GM18873 (cell line): ENCODE data around the gene ZMYND15.
"Not testable (repeated sequence)": the region's sequence is repeated elsewhere in the genome, so short reads cannot be mapped to it uniquely, and the experiment has no call there.

Experiments used
- ATAC-seq: cut with Tn5 transposase; IDR thresholded peaks from one replicate; pipeline ENCODE4 v1.9.1; 2021; ENCODE audit warnings: mild to moderate bottlenecking, moderate library complexity, moderate number of reproducible peaks; ENCODE audit not compliant: unreplicated experiment, low FRiP score

ZMYND15 gene

GRCh38 chr17:4739122-4740024, at the start of gene ZMYND15, which contains the start of gene CXCL16:
TSS of gene ZMYND15 (plus strand) at chr17:4739833. CDS start at chr17:4740549, 716 bp downstream.
TSS of gene CXCL16 (minus strand) at chr17:4739928. CDS start at chr17:4739339, 589 bp downstream.
- no peak for ATAC-seq

- not testable (repeated sequence) for ATAC-seq
Measured at GRCh38 chr17:4689872-4690271, 49.8 kb upstream of the ZMYND15 start.

GRCh38 chr17:4690745-4691144, 48.9 kb upstream of the ZMYND15 start:
- no peak for ATAC-seq

GRCh38 chr17:4691686-4692085, 47.9 kb upstream of the ZMYND15 start:
- no peak for ATAC-seq

GRCh38 chr17:4693416-4693815, 46.2 kb upstream of the ZMYND15 start:
- ATAC-seq: no peak

- no peak for ATAC-seq
Measured at GRCh38 chr17:4696437-4696805, 43.2 kb upstream of the ZMYND15 start.

- not testable (repeated sequence) for ATAC-seq
Measured at GRCh38 chr17:4699401-4700056, 40.1 kb upstream of the ZMYND15 start.

- no peak for ATAC-seq
Measured at GRCh38 chr17:4701116-4701515, 38.5 kb upstream of the ZMYND15 start.

GRCh38 chr17:4703330-4703691, 36.3 kb upstream of the ZMYND15 start:
- ATAC-seq: no peak

GRCh38 chr17:4704574-4704907, 35.1 kb upstream of the ZMYND15 start:
- ATAC-seq: not testable (repeated sequence)

- no peak for ATAC-seq
Measured at GRCh38 chr17:4704991-4705390, 34.6 kb upstream of the ZMYND15 start.

GRCh38 chr17:4706121-4706520, 33.5 kb upstream of the ZMYND15 start:
- ATAC-seq: no peak

- ATAC-seq: no peak
Measured at GRCh38 chr17:4708436-4708835, 31.2 kb upstream of the ZMYND15 start.

- ATAC-seq: peak; percentile 64
Measured at GRCh38 chr17:4709794-4710692, 29.6 kb upstream of the ZMYND15 start, which contains the start of gene ARRB2. TSS of gene ARRB2 (plus strand) at chr17:4710632. CDS start at chr17:4710722, 90 bp downstream.

GRCh38 chr17:4710693-4711634, 28.7 kb upstream of the ZMYND15 start:
- ATAC-seq: no peak

- ATAC-seq: no peak
Measured at GRCh38 chr17:4711661-4712181, 27.9 kb upstream of the ZMYND15 start.

GRCh38 chr17:4712526-4712925, 27.1 kb upstream of the ZMYND15 start:
- ATAC-seq: no peak

GRCh38 chr17:4714340-4715062, 25.1 kb upstream of the ZMYND15 start:
- not testable (repeated sequence) for ATAC-seq
